Panc1 (cell line): ENCODE results near the gene C6. TPM values are rescaled to one million over a fixed set of nuclear protein-coding genes. Genes with fewer than 3 reads are reported as not detected.

ENCODE experiments used
- ATAC-seq: fragments of 200-7000 bp; cut with Tn5 transposase; 2 replicates; pipeline ENCODE4 v1.9.1; 2020; ENCODE audit warnings: mild to moderate bottlenecking, moderate library complexity
- BruUV-seq: library from RNA; stranded (reverse); fragments of 400-500 nt; replicated peaks from 2 replicates; lab custom pipeline; 2021; lab: Mats Ljungman, UMichigan
- CTCF ChIA-PET: fragments of 300-600 bp; sonication (Branson Sonifier 250); formaldehyde crosslinking; loops from one replicate; lab custom pipeline; 2022; ENCODE audit warnings: antibody characterized with exemption; lab: Charles Lee
- POLR2A ChIA-PET: fragments of 300-600 bp; sonication (Branson Sonifier 250); formaldehyde crosslinking; loops from one replicate; lab custom pipeline; 2022; ENCODE audit warnings: antibody characterized with exemption; lab: Charles Lee
- DNase-seq: peaks from one replicate; pipeline ENCODE4 v3.0.0-alpha.2; 2010; ENCODE audit warnings: low read depth, low spot score
- H3K27ac ChIP-seq: 2 replicates; pipeline ENCODE4 v1.5.1; 2011; ENCODE audit warnings: mild to moderate bottlenecking, low read length, inconsistent platforms
- H3K27me3 ChIP-seq: fragments of 200-500 bp; sonication (Bioruptor generic); 2 replicates; pipeline ENCODE4 v1.6.0; 2014; ENCODE audit warnings: low read length, inconsistent platforms; ENCODE audit not compliant: control insufficient read depth, insufficient read depth
- H3K36me3 ChIP-seq: fragments of 200-500 bp; sonication (Bioruptor generic); 2 replicates; pipeline ENCODE4 v1.5.1; 2014; ENCODE audit warnings: inconsistent platforms, mild to moderate bottlenecking, low read length, moderate library complexity; ENCODE audit not compliant: control insufficient read depth, insufficient read depth
- H3K4me1 ChIP-seq: 2 replicates; pipeline ENCODE4 v1.5.1; 2011; ENCODE audit warnings: inconsistent platforms, mild to moderate bottlenecking, low read length, moderate library complexity; ENCODE audit not compliant: control insufficient read depth, insufficient read depth
- H3K4me3 ChIP-seq, 2 experiments: 2 replicates each; pipeline ENCODE4 v1.5.1; 2011 to 2012; ENCODE audit warnings: low read depth in 2 of 2, low read length in 2 of 2, mild to moderate bottlenecking in 2 of 2, inconsistent platforms in 1 of 2, moderate library complexity in 1 of 2
- H3K9me3 ChIP-seq: fragments of 200-500 bp; sonication (Bioruptor generic); 2 replicates; pipeline ENCODE4 v1.5.1; 2014; ENCODE audit warnings: low read depth, mild to moderate bottlenecking, inconsistent platforms, low read length, moderate library complexity; ENCODE audit not compliant: control insufficient read depth, insufficient read depth
- CTCF ChIP-seq: fragments of 450-650 bp; IDR thresholded peaks from 2 replicates; pipeline ENCODE4 v1.5.1; 2017; ENCODE audit warnings: mild to moderate bottlenecking
- POLR2AphosphoS5 ChIP-seq: IDR thresholded peaks from 2 replicates; pipeline ENCODE4 v1.6.1; 2012; ENCODE audit warnings: mild to moderate bottlenecking, low read depth, low read length, moderate library complexity
- SIN3A ChIP-seq: IDR thresholded peaks from 2 replicates; pipeline ENCODE4 v1.6.1; 2012; ENCODE audit warnings: low read depth, mild to moderate bottlenecking, low read length, moderate library complexity, borderline replicate concordance; ENCODE audit not compliant: insufficient read depth
- TCF7L2 ChIP-seq: IDR thresholded peaks from 2 replicates; pipeline ENCODE4 v1.6.1; 2011; ENCODE audit warnings: mild to moderate bottlenecking, low read depth, low read length, inconsistent platforms
- in situ Hi-C: cut with HindIII; loops from 2 replicates; pipeline ENCODE4 v1.10.0; 2016; ENCODE audit warnings: low sequenced_read_pairs, low pct_unique_long_range_greater_than_20kb
- intact Hi-C: fragments of 100-400 bp; cut with micrococcal nuclease; formaldehyde crosslinking; loops from one replicate; pipeline ENCODE4 v1.10.0; 2022; ENCODE audit not compliant: unreplicated experiment
- total RNA-seq: library from RNA; stranded (reverse); gene quantifications from one replicate; pipeline ENCODE4 v1.2.1, GENCODE V29; 2021; ENCODE audit not compliant: unreplicated experiment
- TF ChIP-seq, protein P1 (sequence below), 2 experiments: IDR thresholded peaks; 2 replicates each; pipeline ENCODE4 v1.6.1; 2011 to 2012; ENCODE audit warnings: low read depth in 2 of 2, control low read depth in 1 of 2, low read length in 1 of 2, mild to moderate bottlenecking in 1 of 2, moderate library complexity in 1 of 2; ENCODE audit not compliant: insufficient read depth in 1 of 2

C6 gene
- total RNA-seq, 1 experiment from 2014 or later, result 0.13 TPM

DNA sequence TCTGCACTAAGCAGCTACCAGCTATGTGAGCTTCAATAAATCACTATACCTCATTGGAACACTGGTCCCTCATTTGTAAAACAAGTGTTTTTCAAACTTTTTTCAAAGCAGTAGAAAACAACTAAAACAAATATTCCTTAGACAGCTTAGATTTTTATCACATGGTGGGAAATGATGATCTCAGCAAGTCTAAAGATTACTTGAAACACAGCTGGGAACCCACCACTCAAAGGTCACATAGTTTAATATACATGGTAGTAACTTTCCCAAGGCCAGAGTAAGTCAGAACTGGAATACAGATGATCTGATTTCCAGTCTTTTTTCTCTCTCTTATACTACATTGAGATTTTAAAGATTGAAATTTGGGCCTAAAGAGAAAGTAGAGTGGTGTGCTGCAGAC lies 850 bp upstream of the C6 start:
- ChIA-PET POLR2A (no interaction called here), CTCF (no interaction called here)
- H3K9me3 ChIP-seq, result no peaks in the 10 kb centered on the region
- H3K27ac ChIP-seq, result no peak overlapping the region
- no peaks in the 10 kb centered on the region for H3K36me3 ChIP-seq
- no TSS peak for BruUV-seq
- TF ChIP-seq POLR2AphosphoS5 (no peak), TCF7L2 (no peak), SIN3A (no peak), CTCF (no peak)
- TF ChIP-seq, protein P1, sequence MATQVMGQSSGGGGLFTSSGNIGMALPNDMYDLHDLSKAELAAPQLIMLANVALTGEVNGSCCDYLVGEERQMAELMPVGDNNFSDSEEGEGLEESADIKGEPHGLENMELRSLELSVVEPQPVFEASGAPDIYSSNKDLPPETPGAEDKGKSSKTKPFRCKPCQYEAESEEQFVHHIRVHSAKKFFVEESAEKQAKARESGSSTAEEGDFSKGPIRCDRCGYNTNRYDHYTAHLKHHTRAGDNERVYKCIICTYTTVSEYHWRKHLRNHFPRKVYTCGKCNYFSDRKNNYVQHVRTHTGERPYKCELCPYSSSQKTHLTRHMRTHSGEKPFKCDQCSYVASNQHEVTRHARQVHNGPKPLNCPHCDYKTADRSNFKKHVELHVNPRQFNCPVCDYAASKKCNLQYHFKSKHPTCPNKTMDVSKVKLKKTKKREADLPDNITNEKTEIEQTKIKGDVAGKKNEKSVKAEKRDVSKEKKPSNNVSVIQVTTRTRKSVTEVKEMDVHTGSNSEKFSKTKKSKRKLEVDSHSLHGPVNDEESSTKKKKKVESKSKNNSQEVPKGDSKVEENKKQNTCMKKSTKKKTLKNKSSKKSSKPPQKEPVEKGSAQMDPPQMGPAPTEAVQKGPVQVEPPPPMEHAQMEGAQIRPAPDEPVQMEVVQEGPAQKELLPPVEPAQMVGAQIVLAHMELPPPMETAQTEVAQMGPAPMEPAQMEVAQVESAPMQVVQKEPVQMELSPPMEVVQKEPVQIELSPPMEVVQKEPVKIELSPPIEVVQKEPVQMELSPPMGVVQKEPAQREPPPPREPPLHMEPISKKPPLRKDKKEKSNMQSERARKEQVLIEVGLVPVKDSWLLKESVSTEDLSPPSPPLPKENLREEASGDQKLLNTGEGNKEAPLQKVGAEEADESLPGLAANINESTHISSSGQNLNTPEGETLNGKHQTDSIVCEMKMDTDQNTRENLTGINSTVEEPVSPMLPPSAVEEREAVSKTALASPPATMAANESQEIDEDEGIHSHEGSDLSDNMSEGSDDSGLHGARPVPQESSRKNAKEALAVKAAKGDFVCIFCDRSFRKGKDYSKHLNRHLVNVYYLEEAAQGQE (IDR thresholded peaks at IDR 0.05; ENCODE audit: insufficient read depth in 1 of 2, low read depth in 2 of 2, low read length in 1 of 2), result no peak
- in situ Hi-C loops (no loop called here), intact Hi-C loops (no loop called here)
- H3K4me3 ChIP-seq, result no peak overlapping the region
- ATAC-seq, result no peak
- H3K4me1 ChIP-seq, result no peaks in the 10 kb centered on the region
- H3K27me3 ChIP-seq, result no peaks in the 10 kb centered on the region
- DNase-seq, result no peak

GRCh38 chr5:41212935-41213334 lies 397 bp downstream of the C6 start:
- intact Hi-C loops, result no loop called here
- POLR2A ChIA-PET, result no interaction called here
- CTCF ChIA-PET, result no interaction called here
- Histone ChIP-seq H3K4me1 (no peaks in the 10 kb centered on the region), H3K27ac (no peak overlapping the region), H3K36me3 (no peaks in the 10 kb centered on the region), H3K4me3 (no peak overlapping the region), H3K27me3 (no peaks in the 10 kb centered on the region), H3K9me3 (no peaks in the 10 kb centered on the region)
- TF ChIP-seq POLR2AphosphoS5 (no peak), TCF7L2 (no peak), SIN3A (no peak), CTCF (no peak)
- TF ChIP-seq, protein P1 (IDR thresholded peaks at IDR 0.05; ENCODE audit: insufficient read depth in 1 of 2, low read depth in 2 of 2, low read length in 1 of 2), result no peak
- no TSS peak for BruUV-seq
- in situ Hi-C loops, result no loop called here
- ATAC-seq, result no peak
- no peak for DNase-seq
